ENCODE measurements around the gene HECW1.

HECW1 gene

DNA sequence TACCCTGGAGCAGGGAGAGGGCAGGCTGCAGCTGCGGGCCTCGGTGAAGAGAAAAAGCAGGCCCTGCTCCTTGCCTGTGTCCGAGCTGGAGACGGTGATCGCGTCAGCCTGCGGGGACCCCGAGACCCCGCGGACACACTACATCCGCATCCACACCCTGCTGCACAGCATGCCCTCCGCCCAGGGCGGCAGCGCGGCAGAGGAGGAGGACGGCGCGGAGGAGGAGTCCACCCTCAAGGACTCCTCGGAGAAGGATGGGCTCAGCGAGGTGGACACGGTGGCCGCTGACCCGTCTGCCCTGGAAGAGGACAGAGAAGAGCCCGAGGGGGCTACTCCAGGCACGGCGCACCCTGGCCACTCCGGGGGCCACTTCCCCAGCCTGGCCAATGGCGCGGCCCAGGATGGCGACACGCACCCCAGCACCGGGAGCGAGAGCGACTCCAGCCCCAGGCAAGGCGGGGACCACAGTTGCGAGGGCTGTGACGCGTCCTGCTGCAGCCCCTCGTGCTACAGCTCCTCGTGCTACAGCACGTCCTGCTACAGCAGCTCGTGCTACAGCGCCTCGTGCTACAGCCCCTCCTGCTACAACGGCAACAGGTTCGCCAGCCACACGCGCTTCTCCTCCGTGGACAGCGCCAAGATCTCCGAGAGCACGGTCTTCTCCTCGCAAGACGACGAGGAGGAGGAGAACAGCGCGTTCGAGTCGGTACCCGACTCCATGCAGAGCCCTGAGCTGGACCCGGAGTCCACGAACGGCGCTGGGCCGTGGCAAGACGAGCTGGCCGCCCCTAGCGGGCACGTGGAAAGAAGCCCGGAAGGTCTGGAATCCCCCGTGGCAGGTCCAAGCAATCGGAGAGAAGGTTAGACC lies 332.5 kb downstream of the HECW1 start:
- POLR2A ChIA-PET: no interaction called here

GRCh38 chr7:43449577-43449976 lies 337.1 kb downstream of the HECW1 start:
- CTCF ChIA-PET: interaction anchor here (1.2 to 3.9 kb wide), 2 partner anchors 8 to 10 kb away, joined by 4 to 18 read pairs; no protein-coding TSS in a partner anchor

More for the DNA sequence above, 332.5 kb downstream of the HECW1 start:
- no peak overlapping the region for H3K4me3 ChIP-seq (ENCODE audit: low read depth, low read length)
- CTCF ChIA-PET: interaction anchor here (3.7 kb wide), 1 partner anchor 10 kb away, joined by 18 read pairs; no protein-coding TSS in a partner anchor
- no peak for DNase-seq (ENCODE audit: low read depth, low spot score)
- TF ChIP-seq CTCF (IDR thresholded peaks at IDR 0.05; ENCODE audit: insufficient read depth, low read length, missing control alignments): no peak

GRCh38 chr7:43450894-43451293 lies 338.4 kb downstream of the HECW1 start:
- CTCF ChIA-PET: interaction anchor here (3.9 kb wide), 1 partner anchor 11 kb away, joined by 18 read pairs; no protein-coding TSS in a partner anchor
- no peak for TF ChIP-seq CTCF (IDR thresholded peaks at IDR 0.05; ENCODE audit: insufficient read depth, low read length, missing control alignments)
- H3K4me3 ChIP-seq (ENCODE audit: low read depth, low read length): no peak overlapping the region
- no peak for DNase-seq (ENCODE audit: low read depth, low spot score)
- POLR2A ChIA-PET: no interaction called here

More at GRCh38 chr7:43449577-43449976, 337.1 kb downstream of the HECW1 start:
- POLR2A ChIA-PET: no interaction called here
- no peak overlapping the region for H3K4me3 ChIP-seq (ENCODE audit: low read depth, low read length)
- no peak for DNase-seq (ENCODE audit: low read depth, low spot score)
- TF ChIP-seq CTCF (IDR thresholded peaks at IDR 0.05; ENCODE audit: insufficient read depth, low read length, missing control alignments): no peak

DNA sequence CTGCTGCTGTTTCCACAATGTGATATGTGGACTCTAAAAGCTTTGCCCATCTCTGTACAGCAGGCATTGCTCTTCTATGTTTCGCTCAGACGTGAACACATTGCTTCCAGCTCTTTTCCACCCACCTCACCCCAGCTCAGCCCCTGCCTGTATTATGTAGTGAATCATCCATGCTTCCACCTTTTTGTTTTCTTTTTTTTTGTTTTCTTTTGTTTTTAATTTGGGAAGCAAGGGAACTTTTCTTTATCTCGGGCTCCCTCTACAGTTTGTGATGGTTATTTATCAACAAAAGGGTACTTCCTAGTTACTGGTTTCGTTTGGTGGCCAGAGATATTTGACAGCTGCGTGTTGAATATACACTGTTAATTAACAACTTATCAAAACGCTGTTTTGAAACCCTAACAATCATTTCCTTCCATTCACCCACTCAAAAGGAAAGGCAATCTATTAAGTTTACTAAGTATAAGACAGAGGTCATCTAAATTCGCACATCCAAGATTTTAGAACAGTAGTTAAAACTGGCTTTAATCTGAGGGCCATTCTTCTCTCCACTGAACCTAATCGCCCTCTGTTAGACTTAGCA lies 342.6 kb downstream of the HECW1 start:
- CTCF ChIA-PET: interaction anchor here (0.6 to 4.7 kb wide), 24 partner anchors 9 to 1512 kb away, joined by 3 to 23 read pairs (median 6); partner anchors contain the start of genes MRPL32 and STK17A
- peak; percentile 3 for DNase-seq (ENCODE audit: low read depth, low spot score)
- H3K4me3 ChIP-seq (ENCODE audit: low read depth, low read length): no peak overlapping the region
- POLR2A ChIA-PET: interaction anchor here (1.1 kb wide), 1 partner anchor 127 kb away, joined by 3 read pairs; the partner anchor contains the start of gene STK17A
- peak; percentile 29 for TF ChIP-seq CTCF (IDR thresholded peaks at IDR 0.05; ENCODE audit: insufficient read depth, low read length, missing control alignments)

DNA sequence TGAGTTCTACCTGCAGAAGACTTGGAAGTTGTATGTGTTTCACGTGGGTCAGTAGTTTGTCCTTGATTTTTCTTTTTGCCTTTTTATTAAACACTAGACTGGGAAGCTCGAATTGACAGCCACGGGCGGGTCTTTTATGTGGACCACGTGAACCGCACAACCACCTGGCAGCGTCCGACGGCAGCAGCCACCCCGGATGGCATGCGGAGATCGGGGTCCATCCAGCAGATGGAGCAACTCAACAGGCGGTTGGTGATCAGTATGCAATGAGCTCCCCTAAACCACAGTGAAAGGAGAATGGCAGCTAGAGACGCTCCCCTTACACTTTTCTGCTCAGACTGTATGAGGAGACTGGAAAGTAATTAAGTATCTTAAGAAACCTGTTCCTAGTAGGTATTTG lies 343.8 kb downstream of the HECW1 start:
- no peak for TF ChIP-seq CTCF (IDR thresholded peaks at IDR 0.05; ENCODE audit: insufficient read depth, low read length, missing control alignments)
- POLR2A ChIA-PET: no interaction called here
- CTCF ChIA-PET: interaction anchor here (0.9 to 4.7 kb wide), 13 partner anchors 9 to 518 kb away, joined by 3 to 23 read pairs (median 4); no protein-coding TSS in a partner anchor

More for the DNA sequence above, 343.8 kb downstream of the HECW1 start:
- no peak for DNase-seq (ENCODE audit: low read depth, low spot score)
- H3K4me3 ChIP-seq (ENCODE audit: low read depth, low read length): no peak overlapping the region
